CD4-positive, CD25-positive, alpha-beta regulatory T cell (primary cell): ENCODE data around the gene AAK1. TPM values are rescaled to one million over a fixed set of nuclear protein-coding genes. Genes with fewer than 3 reads are reported as not detected.

Experiments
- ATAC-seq, 2 donors: fragments of 150-1000 bp; cut with Tn5 transposase; one replicate each; pipeline ENCODE4 v1.10.0; 2021; ENCODE audit warnings: low read depth in 2 of 2, moderate number of reproducible peaks in 2 of 2, moderate library complexity in 1 of 2
- DNase-seq, 3 donors: peaks; one replicate each; pipeline versions ENCODE4 v3.0.0 to v3.0.0-alpha.2; 2012 to 2022; ENCODE audit warnings: mixed read lengths in 1 of 3
- H3K27ac ChIP-seq: one replicate; pipeline ENCODE4 v1.7.0; 2013; ENCODE audit warnings: mild to moderate bottlenecking, low read length; ENCODE audit not compliant: insufficient read depth, poor library complexity, severe bottlenecking
- H3K27me3 ChIP-seq: one replicate; pipeline ENCODE4 v1.7.0; 2013; ENCODE audit warnings: low read length; ENCODE audit not compliant: control insufficient read depth, insufficient read depth
- H3K36me3 ChIP-seq: one replicate; pipeline ENCODE4 v1.7.0; 2013; ENCODE audit warnings: mild to moderate bottlenecking, low read length, moderate library complexity; ENCODE audit not compliant: control insufficient read depth, insufficient read depth
- H3K4me1 ChIP-seq: 2 replicates; pipeline ENCODE4 v1.7.0; 2013; ENCODE audit warnings: mild to moderate bottlenecking, low read length; ENCODE audit not compliant: insufficient read depth, control insufficient read depth, poor library complexity, severe bottlenecking
- H3K4me3 ChIP-seq: one replicate; pipeline ENCODE4 v1.7.0; 2013; ENCODE audit warnings: low read depth, mild to moderate bottlenecking, low read length, moderate library complexity
- H3K9me3 ChIP-seq, 2 experiments: 1 replicate in 1 of 2; 2 replicates in 1 of 2; pipeline ENCODE4 v1.7.0; 2013; ENCODE audit warnings: low read length in 2 of 2, mild to moderate bottlenecking in 1 of 2, moderate library complexity in 1 of 2; ENCODE audit not compliant: control insufficient read depth in 2 of 2
- H3K27ac Mint-ChIP-seq, 3 donors: one replicate each; pipeline ENCODE4 v1.8.0; 2020 to 2022; ENCODE audit warnings: mild to moderate bottlenecking in 3 of 3, mixed read lengths in 3 of 3, moderate library complexity in 2 of 3
- H3K27me3 Mint-ChIP-seq: one replicate; pipeline ENCODE4 v1.8.0; 2022; ENCODE audit warnings: mild to moderate bottlenecking, mixed read lengths
- H3K36me3 Mint-ChIP-seq: one replicate; pipeline ENCODE4 v1.8.0; 2020; ENCODE audit warnings: mixed read lengths
- H3K4me1 Mint-ChIP-seq, 4 donors: one replicate each; pipeline ENCODE4 v1.8.0; 2020 to 2022; ENCODE audit warnings: mixed read lengths in 4 of 4, mild to moderate bottlenecking in 1 of 4
- H3K4me3 Mint-ChIP-seq, 4 donors: one replicate each; pipeline ENCODE4 v1.8.0; 2020 to 2022; ENCODE audit warnings: mild to moderate bottlenecking in 4 of 4, mixed read lengths in 4 of 4, moderate library complexity in 3 of 4
- H3K9me3 Mint-ChIP-seq, 7 donors: one replicate each; pipeline ENCODE4 v1.8.0; 2020 to 2022; ENCODE audit warnings: mixed read lengths in 7 of 7, mild to moderate bottlenecking in 3 of 7, moderate library complexity in 2 of 7
- polyA plus RNA-seq, 4 donors: library from polyadenylated mRNA; unstranded; fragments of 300-500 nt; fragmentation: Illumina TruSeq; gene quantifications; one replicate each; pipeline ENCODE4 v1.2.3, GENCODE V29; 2021
- total RNA-seq: library from RNA; stranded (reverse); gene quantifications from one replicate; pipeline ENCODE4 v1.2.3, GENCODE V29; 2022

AAK1 gene
- total and polyA plus RNA-seq, 5 donors from 2014 or later = 70.7 to 258 (median 73.7) TPM

DNA sequence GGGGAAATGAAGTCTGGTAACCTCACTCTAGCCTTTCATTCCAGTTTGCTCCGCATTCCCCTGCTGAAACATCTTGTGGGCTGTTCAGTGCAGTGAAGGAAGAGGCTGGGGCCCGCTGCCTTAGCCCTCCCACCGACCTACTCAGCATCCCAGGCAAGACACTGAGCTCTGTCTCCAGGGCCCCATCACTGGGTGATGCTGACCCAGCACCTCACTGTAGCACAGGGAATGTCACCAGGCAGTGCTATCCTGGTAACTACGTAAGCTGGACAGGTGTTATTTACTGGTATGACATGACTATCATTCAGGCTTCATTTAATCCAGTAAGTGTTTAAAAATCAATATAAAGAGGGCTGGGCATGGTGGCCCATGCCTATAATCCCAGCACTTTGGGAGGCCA, 105.3 kb downstream of the AAK1 start:
- Mint-ChIP-seq H3K27ac (no peak overlapping the region), H3K4me1 (peaks cover 15 to 49% (median 45%) of the 10 kb centered on the region in 4 donors), H3K36me3 (peaks cover 84% of the 10 kb centered on the region), H3K9me3 (peaks cover 0 to 13% (median 2%) of the 10 kb centered on the region in 7 donors), H3K4me3 (no peak overlapping the region), H3K27me3 (no peaks in the 10 kb centered on the region)
- Histone ChIP-seq H3K27me3 (no peaks in the 10 kb centered on the region), H3K27ac (no peak overlapping the region), H3K36me3 (peaks cover 85% of the 10 kb centered on the region), H3K9me3 (peaks cover 12 to 14% of the 10 kb centered on the region in 2 experiments), H3K4me3 (no peak overlapping the region), H3K4me1 (peaks cover 9% of the 10 kb centered on the region)
- ATAC-seq = no peak
- no peak for DNase-seq

- Mint-ChIP-seq H3K4me3 (no peak overlapping the region), H3K27me3 (no peaks in the 10 kb centered on the region), H3K4me1 (peaks cover 14 to 54% (median 44%) of the 10 kb centered on the region in 4 donors), H3K9me3 (peaks cover 0 to 13% (median 2%) of the 10 kb centered on the region in 7 donors), H3K27ac (peak overlapping the region; percentile 78 to 91 (median 88)), H3K36me3 (peaks cover 89% of the 10 kb centered on the region)
- Histone ChIP-seq H3K9me3 (peaks cover 12 to 14% of the 10 kb centered on the region in 2 experiments), H3K27me3 (no peaks in the 10 kb centered on the region), H3K36me3 (peaks cover 89% of the 10 kb centered on the region), H3K27ac (no peak overlapping the region), H3K4me1 (peaks cover 9% of the 10 kb centered on the region), H3K4me3 (no peak overlapping the region)
- DNase-seq = peak in 1 of 3 donors; percentile 35
- no peak for ATAC-seq
Measured at GRCh38 chr2:69535817-69536241, 107.7 kb downstream of the AAK1 start.

DNA sequence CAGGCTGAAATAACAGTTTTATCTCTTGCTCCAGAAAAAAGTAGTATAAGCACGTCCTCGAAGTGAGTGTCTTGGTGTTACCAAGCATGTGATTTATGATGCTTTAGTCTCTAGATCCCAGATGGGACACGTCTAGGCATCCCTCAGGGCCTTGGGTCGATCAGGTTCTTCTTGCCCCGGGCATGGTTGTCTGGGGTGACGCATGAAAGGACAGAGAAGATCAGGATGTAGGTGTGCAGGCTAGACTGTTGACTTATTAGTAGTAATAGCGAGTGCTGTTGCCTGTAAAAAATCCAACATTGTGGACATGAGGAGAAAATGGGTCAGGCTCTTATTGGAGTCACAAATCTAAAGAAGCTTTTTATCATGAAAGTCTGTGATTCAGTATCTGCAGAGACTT, 112.4 kb downstream of the AAK1 start:
- H3K4me3 Mint-ChIP-seq = no peak overlapping the region
- H3K27ac Mint-ChIP-seq = peak overlapping the region in 1 of 3 donors; percentile 15

GRCh38 chr2:69529480-69529879, 114.1 kb downstream of the AAK1 start:
- Histone ChIP-seq H3K4me3 (no peak overlapping the region), H3K27me3 (no peaks in the 10 kb centered on the region), H3K9me3 (peaks cover 11 to 12% of the 10 kb centered on the region in 2 experiments), H3K4me1 (no peaks in the 10 kb centered on the region), H3K36me3 (peaks cover 98% of the 10 kb centered on the region), H3K27ac (no peak overlapping the region)
- no peaks in the 10 kb centered on the region for H3K27me3 Mint-ChIP-seq
- DNase-seq (no peak), ATAC-seq (no peak)
- peaks cover 0 to 7% (median 3%) of the 10 kb centered on the region in 4 donors for H3K4me1 Mint-ChIP-seq
- peak overlapping the region in 1 of 3 donors; percentile 53 for H3K27ac Mint-ChIP-seq
- peaks cover 0 to 8% (median 2%) of the 10 kb centered on the region in 7 donors for H3K9me3 Mint-ChIP-seq
- no peak overlapping the region for H3K4me3 Mint-ChIP-seq
- H3K36me3 Mint-ChIP-seq = peaks cover 78% of the 10 kb centered on the region

More for the DNA sequence above, 112.4 kb downstream of the AAK1 start:
- ATAC-seq = no peak
- Mint-ChIP-seq H3K4me1 (peaks cover 0 to 22% (median 18%) of the 10 kb centered on the region in 4 donors), H3K36me3 (peaks cover 79% of the 10 kb centered on the region), H3K9me3 (peaks cover 0 to 13% (median 2%) of the 10 kb centered on the region in 7 donors), H3K27me3 (no peaks in the 10 kb centered on the region)
- Histone ChIP-seq H3K4me1 (peaks cover 4% of the 10 kb centered on the region), H3K4me3 (no peak overlapping the region), H3K36me3 (peaks cover 98% of the 10 kb centered on the region), H3K27ac (no peak overlapping the region), H3K27me3 (no peaks in the 10 kb centered on the region), H3K9me3 (peaks cover 12 to 14% of the 10 kb centered on the region in 2 experiments)
- DNase-seq = no peak

- no peak overlapping the region for H3K27ac ChIP-seq
- ATAC-seq = no peak
- no peak for DNase-seq
- no peaks in the 10 kb centered on the region for H3K27me3 ChIP-seq
- no peaks in the 10 kb centered on the region for H3K9me3 ChIP-seq
- Mint-ChIP-seq H3K4me3 (no peak overlapping the region), H3K4me1 (peaks cover 0 to 10% (median 4%) of the 10 kb centered on the region in 4 donors), H3K27me3 (no peaks in the 10 kb centered on the region), H3K36me3 (peaks cover 73% of the 10 kb centered on the region), H3K27ac (peak overlapping the region in 1 of 3 donors; percentile 13), H3K9me3 (no peaks in the 10 kb centered on the region)
- H3K4me3 ChIP-seq = no peak overlapping the region
- H3K36me3 ChIP-seq = peaks cover 96% of the 10 kb centered on the region
- H3K4me1 ChIP-seq = no peaks in the 10 kb centered on the region
Measured at GRCh38 chr2:69525261-69525660, 118.3 kb downstream of the AAK1 start.

GRCh38 chr2:69524799-69525198, 118.7 kb downstream of the AAK1 start:
- Mint-ChIP-seq H3K27ac (peak overlapping the region in 1 of 3 donors; percentile 13), H3K9me3 (no peaks in the 10 kb centered on the region), H3K4me3 (no peak overlapping the region), H3K27me3 (no peaks in the 10 kb centered on the region), H3K36me3 (peaks cover 70% of the 10 kb centered on the region), H3K4me1 (peaks cover 0 to 10% (median 4%) of the 10 kb centered on the region in 4 donors)
- peaks cover 95% of the 10 kb centered on the region for H3K36me3 ChIP-seq
- DNase-seq (no peak), ATAC-seq (no peak)
- no peaks in the 10 kb centered on the region for H3K4me1 ChIP-seq
- H3K27ac ChIP-seq = no peak overlapping the region
- H3K9me3 ChIP-seq = no peaks in the 10 kb centered on the region
- no peaks in the 10 kb centered on the region for H3K27me3 ChIP-seq
- H3K4me3 ChIP-seq = no peak overlapping the region

DNA sequence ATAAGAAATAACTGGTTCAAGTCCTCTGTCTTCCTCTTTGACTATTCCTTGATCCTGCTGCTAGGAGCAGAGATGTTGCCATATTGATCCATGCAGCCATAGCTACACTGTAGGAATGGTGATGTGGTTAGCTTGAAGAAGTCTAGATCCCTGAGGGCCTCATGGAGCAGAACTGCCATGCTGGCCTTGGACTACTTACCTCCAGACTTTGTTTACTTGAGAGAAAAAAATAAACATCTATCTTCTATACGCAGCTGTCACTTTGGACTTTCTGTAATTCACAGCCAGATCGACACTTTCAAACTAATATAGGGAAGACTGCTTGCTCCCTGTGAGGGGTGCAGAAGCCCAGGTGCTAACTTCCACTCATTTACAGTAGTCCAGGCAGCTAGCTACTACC, 121.8 kb downstream of the AAK1 start:
- H3K27ac Mint-ChIP-seq = peak overlapping the region; percentile 16 to 85 (median 42)
- H3K36me3 Mint-ChIP-seq = peaks cover 78% of the 10 kb centered on the region
- no peaks in the 10 kb centered on the region for H3K9me3 Mint-ChIP-seq
- peaks cover 2 to 10% (median 9%) of the 10 kb centered on the region in 4 donors for H3K4me1 Mint-ChIP-seq
- no peak overlapping the region for H3K4me3 Mint-ChIP-seq
- Histone ChIP-seq H3K9me3 (no peaks in the 10 kb centered on the region), H3K27ac (no peak overlapping the region), H3K4me3 (no peak overlapping the region), H3K4me1 (no peaks in the 10 kb centered on the region), H3K36me3 (peaks cover 95% of the 10 kb centered on the region), H3K27me3 (no peaks in the 10 kb centered on the region)
- ATAC-seq = no peak
- no peak for DNase-seq
- H3K27me3 Mint-ChIP-seq = no peaks in the 10 kb centered on the region

- H3K4me1 ChIP-seq = no peaks in the 10 kb centered on the region
- H3K27ac ChIP-seq = no peak overlapping the region
- H3K27me3 Mint-ChIP-seq = no peaks in the 10 kb centered on the region
- H3K36me3 ChIP-seq = peaks cover 94% of the 10 kb centered on the region
- peaks cover 77% of the 10 kb centered on the region for H3K36me3 Mint-ChIP-seq
- H3K9me3 ChIP-seq = no peaks in the 10 kb centered on the region
- no peak for ATAC-seq
- no peaks in the 10 kb centered on the region for H3K9me3 Mint-ChIP-seq
- H3K4me1 Mint-ChIP-seq = peaks cover 5 to 17% (median 11%) of the 10 kb centered on the region in 4 donors
- no peak overlapping the region for H3K4me3 ChIP-seq
- no peak for DNase-seq
- H3K4me3 Mint-ChIP-seq = peak overlapping the region in 1 of 4 donors; percentile 28
- H3K27ac Mint-ChIP-seq = no peak overlapping the region
- H3K27me3 ChIP-seq = no peaks in the 10 kb centered on the region
Measured at GRCh38 chr2:69518841-69519240, 124.7 kb downstream of the AAK1 start.
